C4-2B (cell line): ENCODE measurements around the gene ADAMTS13.

ENCODE experiments used
- ZFX ChIP-seq: fragments of 450-650 bp; IDR thresholded peaks from 2 replicates; pipeline ENCODE4 v1.6.1; 2017
- TF ChIP-seq, protein P1 (sequence below): fragments of 450-650 bp; conservative IDR thresholded peaks from 2 replicates; pipeline ENCODE4 v1.5.1; 2017; ENCODE audit warnings: mild to moderate bottlenecking

DNA sequence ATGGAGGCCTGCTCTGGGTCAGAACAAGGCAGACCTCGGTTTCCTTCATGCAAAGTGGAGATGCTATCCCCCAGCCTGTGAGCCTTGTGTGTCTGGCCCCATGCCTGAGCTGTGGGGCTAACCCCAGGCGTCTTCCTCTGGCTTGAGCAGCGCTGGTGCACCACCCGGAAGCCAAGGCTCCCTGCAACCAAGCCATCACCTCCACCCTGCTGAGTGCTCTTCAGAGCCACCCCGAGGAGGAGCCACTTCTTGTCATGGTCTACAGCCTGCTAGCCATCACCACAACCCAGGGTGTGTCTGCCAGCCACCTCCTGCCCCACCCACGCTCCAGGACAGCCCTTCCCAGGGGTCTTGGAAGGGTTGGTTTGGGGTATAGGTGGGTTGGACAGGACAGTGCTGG is 20.6 kb upstream of the ADAMTS13 start:
- TF ChIP-seq, protein P1, sequence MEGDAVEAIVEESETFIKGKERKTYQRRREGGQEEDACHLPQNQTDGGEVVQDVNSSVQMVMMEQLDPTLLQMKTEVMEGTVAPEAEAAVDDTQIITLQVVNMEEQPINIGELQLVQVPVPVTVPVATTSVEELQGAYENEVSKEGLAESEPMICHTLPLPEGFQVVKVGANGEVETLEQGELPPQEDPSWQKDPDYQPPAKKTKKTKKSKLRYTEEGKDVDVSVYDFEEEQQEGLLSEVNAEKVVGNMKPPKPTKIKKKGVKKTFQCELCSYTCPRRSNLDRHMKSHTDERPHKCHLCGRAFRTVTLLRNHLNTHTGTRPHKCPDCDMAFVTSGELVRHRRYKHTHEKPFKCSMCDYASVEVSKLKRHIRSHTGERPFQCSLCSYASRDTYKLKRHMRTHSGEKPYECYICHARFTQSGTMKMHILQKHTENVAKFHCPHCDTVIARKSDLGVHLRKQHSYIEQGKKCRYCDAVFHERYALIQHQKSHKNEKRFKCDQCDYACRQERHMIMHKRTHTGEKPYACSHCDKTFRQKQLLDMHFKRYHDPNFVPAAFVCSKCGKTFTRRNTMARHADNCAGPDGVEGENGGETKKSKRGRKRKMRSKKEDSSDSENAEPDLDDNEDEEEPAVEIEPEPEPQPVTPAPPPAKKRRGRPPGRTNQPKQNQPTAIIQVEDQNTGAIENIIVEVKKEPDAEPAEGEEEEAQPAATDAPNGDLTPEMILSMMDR = no peak
- no peak for TF ChIP-seq ZFX
